ENCODE measurements around the gene SGPP1. TPM values are rescaled to one million over a fixed set of nuclear protein-coding genes. Genes with fewer than 3 reads are reported as not detected.
A peak's percentile ranks its signal among the peaks of the same experiment; 100 is the strongest.

Gene SGPP1
- total RNA-seq, 1 donor from 2014 or later: 8.2 TPM

DNA sequence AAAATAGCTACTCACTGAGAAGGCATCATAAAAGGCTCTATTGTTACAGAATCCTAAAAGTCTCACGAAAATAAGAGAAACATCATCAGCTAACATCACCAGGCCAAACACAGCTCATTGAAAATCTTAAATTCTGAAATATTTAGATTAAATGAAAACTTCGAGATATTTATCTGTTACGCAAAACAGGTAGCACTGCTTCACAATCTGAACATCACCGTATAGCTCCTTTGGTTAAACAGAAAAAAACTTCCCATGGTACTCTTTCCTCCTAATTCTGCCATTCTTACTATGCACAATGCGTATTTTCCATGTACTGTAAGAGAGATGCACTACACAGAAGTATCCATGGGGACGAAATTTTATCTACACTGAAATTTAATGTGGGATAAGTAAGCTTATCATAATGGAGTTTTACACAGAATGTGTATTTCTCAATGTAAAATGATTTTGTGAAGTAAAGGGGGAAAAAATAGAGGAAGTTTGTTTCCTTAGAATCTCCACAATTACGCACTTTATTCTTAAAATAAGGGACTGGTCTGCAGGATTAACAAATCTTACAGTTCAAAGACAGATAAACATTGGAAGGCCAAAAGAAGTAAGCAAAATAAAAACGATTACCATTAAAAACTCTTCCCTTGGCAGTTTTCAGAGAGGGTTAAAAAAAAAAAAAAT is 1.9 kb downstream of the SGPP1 start:
- peaks cover 17% of the 10 kb centered on the region for H3K4me1 Mint-ChIP-seq (ENCODE audit: unreplicated experiment)
- TF ChIP-seq, protein P1, sequence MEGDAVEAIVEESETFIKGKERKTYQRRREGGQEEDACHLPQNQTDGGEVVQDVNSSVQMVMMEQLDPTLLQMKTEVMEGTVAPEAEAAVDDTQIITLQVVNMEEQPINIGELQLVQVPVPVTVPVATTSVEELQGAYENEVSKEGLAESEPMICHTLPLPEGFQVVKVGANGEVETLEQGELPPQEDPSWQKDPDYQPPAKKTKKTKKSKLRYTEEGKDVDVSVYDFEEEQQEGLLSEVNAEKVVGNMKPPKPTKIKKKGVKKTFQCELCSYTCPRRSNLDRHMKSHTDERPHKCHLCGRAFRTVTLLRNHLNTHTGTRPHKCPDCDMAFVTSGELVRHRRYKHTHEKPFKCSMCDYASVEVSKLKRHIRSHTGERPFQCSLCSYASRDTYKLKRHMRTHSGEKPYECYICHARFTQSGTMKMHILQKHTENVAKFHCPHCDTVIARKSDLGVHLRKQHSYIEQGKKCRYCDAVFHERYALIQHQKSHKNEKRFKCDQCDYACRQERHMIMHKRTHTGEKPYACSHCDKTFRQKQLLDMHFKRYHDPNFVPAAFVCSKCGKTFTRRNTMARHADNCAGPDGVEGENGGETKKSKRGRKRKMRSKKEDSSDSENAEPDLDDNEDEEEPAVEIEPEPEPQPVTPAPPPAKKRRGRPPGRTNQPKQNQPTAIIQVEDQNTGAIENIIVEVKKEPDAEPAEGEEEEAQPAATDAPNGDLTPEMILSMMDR (conservative IDR thresholded peaks at IDR 0.05): no peak
- H3K27me3 Mint-ChIP-seq: peaks cover 16% of the 10 kb centered on the region
- H3K27ac Mint-ChIP-seq: peak overlapping the region; percentile 87
- H3K36me3 Mint-ChIP-seq: peaks cover 5% of the 10 kb centered on the region
- no peak for DNase-seq (ENCODE audit: extremely low spot score, unreplicated experiment)
- peak overlapping the region; percentile 100 for H3K4me3 Mint-ChIP-seq
- no peaks in the 10 kb centered on the region for H3K9me3 Mint-ChIP-seq

DNA sequence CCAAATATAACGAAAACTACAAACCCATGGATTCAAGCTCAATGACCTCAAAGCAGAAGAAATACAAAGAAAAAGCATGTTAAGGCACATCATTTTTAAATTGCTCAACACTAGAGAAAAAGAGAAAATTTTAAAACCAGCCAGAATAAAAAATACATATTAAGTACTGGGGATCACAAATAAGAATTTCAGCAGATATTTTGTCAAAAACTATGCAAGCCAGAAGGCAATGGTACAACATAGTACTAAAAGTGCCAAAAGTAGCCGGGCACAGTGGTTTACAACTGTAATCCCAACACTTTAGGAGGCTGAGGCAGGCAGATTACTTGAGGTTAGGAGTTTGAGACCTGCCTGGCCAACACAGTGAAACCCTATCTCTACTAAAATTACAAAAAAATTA is 10.2 kb downstream of the SGPP1 start:
- TF ChIP-seq, protein P1 (conservative IDR thresholded peaks at IDR 0.05): no peak
- Mint-ChIP-seq H3K4me3 (no peak overlapping the region), H3K27ac (no peak overlapping the region), H3K36me3 (peaks cover 30% of the 10 kb centered on the region), H3K9me3 (peaks cover 18% of the 10 kb centered on the region), H3K27me3 (no peaks in the 10 kb centered on the region), H3K4me1 (ENCODE audit: unreplicated experiment) (no peaks in the 10 kb centered on the region)
- no peak for DNase-seq (ENCODE audit: extremely low spot score, unreplicated experiment)

DNA sequence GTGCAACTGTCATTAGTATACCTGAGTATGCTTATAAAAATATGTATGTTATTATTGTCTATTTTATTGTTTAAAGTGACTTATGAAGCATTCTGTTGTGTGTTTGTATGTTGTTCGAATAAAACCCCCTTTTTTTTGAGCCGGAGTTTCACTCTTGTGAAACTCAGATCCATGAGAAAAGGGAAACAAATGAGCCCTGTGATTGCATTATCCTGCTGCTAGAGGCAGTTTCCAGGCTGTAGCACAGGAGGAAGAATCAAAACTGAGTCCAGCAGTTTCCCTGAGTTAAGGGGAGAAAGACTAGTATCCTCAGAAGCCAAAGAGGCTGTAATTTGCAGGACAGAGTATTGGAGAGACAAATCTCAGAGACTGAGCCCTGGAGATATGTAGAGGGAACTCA is 12.5 kb downstream of the SGPP1 start:
- no peak for DNase-seq (ENCODE audit: extremely low spot score, unreplicated experiment)
- H3K36me3 Mint-ChIP-seq: peaks cover 28% of the 10 kb centered on the region
- H3K4me1 Mint-ChIP-seq (ENCODE audit: unreplicated experiment): no peaks in the 10 kb centered on the region
- H3K4me3 Mint-ChIP-seq: no peak overlapping the region
- TF ChIP-seq, protein P1 (conservative IDR thresholded peaks at IDR 0.05): no peak
- H3K27me3 Mint-ChIP-seq: no peaks in the 10 kb centered on the region
- H3K9me3 Mint-ChIP-seq: peaks cover 21% of the 10 kb centered on the region
- H3K27ac Mint-ChIP-seq: no peak overlapping the region

DNA sequence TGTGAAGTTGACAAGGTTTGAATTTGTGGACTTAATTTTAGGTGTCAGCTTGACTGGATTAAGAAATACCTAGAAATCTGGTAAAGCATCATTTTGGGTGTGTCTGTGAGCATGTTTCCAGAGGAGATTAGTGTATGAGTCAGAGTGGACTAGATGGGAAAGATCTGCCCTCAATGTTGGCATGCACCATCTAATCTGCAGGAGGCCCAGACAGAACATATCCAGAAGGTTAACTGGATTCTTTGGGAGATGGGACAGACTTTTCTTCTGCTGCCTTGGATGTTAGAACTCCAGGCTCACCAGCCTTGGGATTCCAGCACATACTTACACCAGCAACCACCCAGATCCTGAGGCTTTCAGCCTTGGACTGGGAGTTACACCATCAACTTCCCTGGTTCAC is 14.1 kb downstream of the SGPP1 start:
- Mint-ChIP-seq H3K36me3 (peaks cover 28% of the 10 kb centered on the region), H3K4me3 (no peak overlapping the region), H3K27ac (no peak overlapping the region), H3K4me1 (ENCODE audit: unreplicated experiment) (no peaks in the 10 kb centered on the region), H3K9me3 (peaks cover 21% of the 10 kb centered on the region), H3K27me3 (no peaks in the 10 kb centered on the region)
- TF ChIP-seq, protein P1 (conservative IDR thresholded peaks at IDR 0.05): no peak
- DNase-seq (ENCODE audit: extremely low spot score, unreplicated experiment): no peak

DNA sequence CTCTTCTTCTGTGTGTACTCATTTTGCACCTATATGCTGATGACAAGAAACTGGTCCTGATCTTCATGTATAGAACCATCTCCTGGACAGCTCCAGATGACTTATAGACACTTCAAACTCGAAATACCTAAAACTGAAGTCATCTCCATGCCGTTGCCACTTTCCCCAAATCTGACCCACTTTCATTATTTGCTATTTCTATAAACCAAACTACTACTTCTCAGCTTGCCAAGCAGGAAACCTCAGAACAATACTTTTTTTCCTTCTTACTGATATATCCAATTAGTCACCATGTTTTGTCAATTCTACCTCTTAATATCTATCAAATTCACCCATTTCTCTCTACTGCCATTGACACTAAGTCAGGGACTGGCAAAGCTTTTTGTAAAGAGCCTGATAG is 14.8 kb downstream of the SGPP1 start:
- no peak overlapping the region for H3K4me3 Mint-ChIP-seq
- H3K9me3 Mint-ChIP-seq: peaks cover 17% of the 10 kb centered on the region
- H3K36me3 Mint-ChIP-seq: peaks cover 25% of the 10 kb centered on the region
- no peak for DNase-seq (ENCODE audit: extremely low spot score, unreplicated experiment)
- H3K27ac Mint-ChIP-seq: no peak overlapping the region
- TF ChIP-seq, protein P1 (conservative IDR thresholded peaks at IDR 0.05): no peak
- H3K4me1 Mint-ChIP-seq (ENCODE audit: unreplicated experiment): no peaks in the 10 kb centered on the region
- no peaks in the 10 kb centered on the region for H3K27me3 Mint-ChIP-seq
